NT2/D1 (cell line): ENCODE results near the gene ARHGAP24.

Source experiments
- DNase-seq: peaks from one replicate; pipeline ENCODE4 v3.0.0-alpha.2; 2011; ENCODE audit warnings: low read depth, low spot score
- H3K27me3 ChIP-seq: 2 replicates; pipeline ENCODE4 v1.6.0; 2011; ENCODE audit warnings: mild to moderate bottlenecking; ENCODE audit not compliant: insufficient read length, insufficient read depth
- H3K36me3 ChIP-seq: 2 replicates; pipeline ENCODE4 v1.6.1; 2011; ENCODE audit warnings: mild to moderate bottlenecking, low read length, mixed read lengths; ENCODE audit not compliant: insufficient read depth, insufficient read length
- H3K4me1 ChIP-seq: 2 replicates; pipeline ENCODE4 v1.5.1; 2011; ENCODE audit not compliant: insufficient read depth, insufficient read length
- H3K4me3 ChIP-seq: 2 replicates; pipeline ENCODE4 v1.5.1; 2011; ENCODE audit warnings: low read depth; ENCODE audit not compliant: insufficient read length
- H3K9ac ChIP-seq: 2 replicates; pipeline ENCODE4 v1.6.0; 2011; ENCODE audit warnings: low read depth; ENCODE audit not compliant: insufficient read length
- H3K9me3 ChIP-seq: 2 replicates; pipeline ENCODE4 v1.5.1; 2011; ENCODE audit warnings: mild to moderate bottlenecking, low read length; ENCODE audit not compliant: insufficient read depth
- SUZ12 ChIP-seq: IDR thresholded peaks from 2 replicates; pipeline ENCODE4 v1.6.1; 2011; ENCODE audit not compliant: insufficient read length, insufficient read depth; ENCODE audit errors: extremely low read depth
- YY1 ChIP-seq: IDR thresholded peaks from 2 replicates; pipeline ENCODE4 v1.6.1; 2011; ENCODE audit not compliant: insufficient read length, insufficient read depth
- ZNF274 ChIP-seq: IDR thresholded peaks from 2 replicates; pipeline ENCODE4 v1.6.1; 2011; ENCODE audit warnings: mild to moderate bottlenecking, low read depth, low read length

Gene ARHGAP24

GRCh38 chr4:85774489-85774888 lies 299.5 kb downstream of the ARHGAP24 start:
- Histone ChIP-seq H3K36me3 (no peaks in the 10 kb centered on the region), H3K9ac (no peak overlapping the region), H3K4me1 (no peaks in the 10 kb centered on the region), H3K9me3 (no peaks in the 10 kb centered on the region), H3K27me3 (no peaks in the 10 kb centered on the region), H3K4me3 (no peak overlapping the region)
- TF ChIP-seq ZNF274 (no peak), YY1 (no peak), SUZ12 (no peak)
- DNase-seq = no peak

- Histone ChIP-seq H3K9me3 (no peaks in the 10 kb centered on the region), H3K4me1 (no peaks in the 10 kb centered on the region), H3K27me3 (no peaks in the 10 kb centered on the region), H3K9ac (no peak overlapping the region), H3K36me3 (no peaks in the 10 kb centered on the region), H3K4me3 (no peak overlapping the region)
- DNase-seq = no peak
- TF ChIP-seq YY1 (no peak), ZNF274 (no peak), SUZ12 (no peak)
Observed at GRCh38 chr4:85776096-85776495, 301.1 kb downstream of the ARHGAP24 start.

GRCh38 chr4:85776579-85776978 lies 301.6 kb downstream of the ARHGAP24 start:
- Histone ChIP-seq H3K27me3 (no peaks in the 10 kb centered on the region), H3K9me3 (no peaks in the 10 kb centered on the region), H3K9ac (no peak overlapping the region), H3K4me3 (no peak overlapping the region), H3K4me1 (no peaks in the 10 kb centered on the region), H3K36me3 (no peaks in the 10 kb centered on the region)
- no peak for TF ChIP-seq ZNF274
- TF ChIP-seq SUZ12 = no peak
- TF ChIP-seq YY1 = no peak
- DNase-seq = no peak

- no peak overlapping the region for H3K4me3 ChIP-seq
- no peaks in the 10 kb centered on the region for H3K36me3 ChIP-seq
- H3K27me3 ChIP-seq = no peaks in the 10 kb centered on the region
- no peaks in the 10 kb centered on the region for H3K4me1 ChIP-seq
- no peaks in the 10 kb centered on the region for H3K9me3 ChIP-seq
- H3K9ac ChIP-seq = no peak overlapping the region
- no peak for TF ChIP-seq SUZ12
- no peak for TF ChIP-seq ZNF274
- no peak for TF ChIP-seq YY1
- DNase-seq = no peak
Observed at GRCh38 chr4:85777908-85778631, 303.1 kb downstream of the ARHGAP24 start.

- Histone ChIP-seq H3K9ac (no peak overlapping the region), H3K36me3 (no peaks in the 10 kb centered on the region), H3K4me3 (no peak overlapping the region), H3K27me3 (no peaks in the 10 kb centered on the region), H3K4me1 (no peaks in the 10 kb centered on the region), H3K9me3 (no peaks in the 10 kb centered on the region)
- DNase-seq = no peak
- TF ChIP-seq YY1 (no peak), ZNF274 (no peak), SUZ12 (no peak)
Observed at GRCh38 chr4:85778632-85779131, 303.7 kb downstream of the ARHGAP24 start.

- DNase-seq = no peak
Observed at GRCh38 chr4:85779165-85779564, 304.2 kb downstream of the ARHGAP24 start.

GRCh38 chr4:85780664-85781063 lies 305.7 kb downstream of the ARHGAP24 start:
- Histone ChIP-seq H3K36me3 (no peaks in the 10 kb centered on the region), H3K9me3 (no peaks in the 10 kb centered on the region), H3K9ac (no peak overlapping the region), H3K4me3 (no peak overlapping the region), H3K27me3 (no peaks in the 10 kb centered on the region), H3K4me1 (no peaks in the 10 kb centered on the region)
- no peak for DNase-seq
- no peak for TF ChIP-seq SUZ12
- TF ChIP-seq YY1 = no peak
- TF ChIP-seq ZNF274 = no peak

More at GRCh38 chr4:85779165-85779564, 304.2 kb downstream of the ARHGAP24 start:
- H3K4me1 ChIP-seq = no peaks in the 10 kb centered on the region
- no peaks in the 10 kb centered on the region for H3K9me3 ChIP-seq
- H3K36me3 ChIP-seq = no peaks in the 10 kb centered on the region
- TF ChIP-seq ZNF274 (no peak), SUZ12 (no peak), YY1 (no peak)
- H3K27me3 ChIP-seq = no peaks in the 10 kb centered on the region
- H3K4me3 ChIP-seq = no peak overlapping the region
- no peak overlapping the region for H3K9ac ChIP-seq
